ENCODE results near the gene TMEM41A.
"Not testable (repeated sequence)": the region's sequence is repeated elsewhere in the genome, so short reads cannot be mapped to it uniquely, and the experiment has no call there.

The TMEM41A gene

GRCh38 chr3:185486394-185486793 lies 12.4 kb downstream of the TMEM41A start:
- no peak for DNase-seq

DNA sequence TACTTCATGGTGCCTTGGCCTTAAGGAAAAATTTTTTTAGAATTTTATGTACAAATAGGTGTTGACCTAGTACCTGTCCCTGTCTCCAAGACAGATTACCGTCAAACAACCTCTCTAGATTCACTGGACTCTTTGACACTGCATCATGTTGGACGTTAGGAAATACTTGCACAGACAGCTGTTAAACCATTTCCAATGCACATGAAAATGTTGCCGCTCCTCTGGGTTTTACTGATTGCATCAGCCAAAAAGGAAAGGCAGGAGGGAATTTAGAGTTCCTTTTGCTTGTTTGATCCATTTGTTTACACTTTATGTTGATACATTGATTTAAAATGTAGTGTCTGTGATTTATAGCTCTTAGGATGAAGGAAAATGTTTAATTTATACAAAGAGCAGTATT lies 14.5 kb downstream of the TMEM41A start:
- DNase-seq: no peak

DNA sequence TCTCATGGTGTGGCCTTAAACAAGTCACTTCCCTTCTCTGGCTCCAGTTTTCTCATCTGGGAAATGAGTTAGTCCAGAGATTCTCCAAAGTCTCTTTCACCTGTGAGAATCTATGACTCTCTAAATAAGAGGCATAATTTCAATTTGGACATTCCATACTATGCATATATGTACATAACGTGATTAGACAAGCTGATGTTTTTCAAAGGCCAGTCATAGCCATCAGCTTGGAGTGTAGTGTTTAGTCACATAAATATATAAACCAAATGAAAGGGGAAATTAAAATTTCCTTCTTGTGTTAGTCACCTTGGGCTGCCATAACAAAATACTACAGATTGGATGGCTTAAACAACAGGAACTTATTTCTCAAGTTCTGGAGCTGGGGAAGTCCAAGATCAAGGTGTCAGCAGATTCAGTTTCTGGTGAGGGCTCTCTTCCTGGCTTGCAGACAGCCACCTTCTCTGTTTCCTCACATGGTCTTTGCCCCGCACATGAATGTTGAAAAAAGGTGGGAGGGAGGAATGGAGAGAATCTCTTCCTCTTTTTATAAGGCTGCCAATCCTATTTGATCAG lies 19.4 kb downstream of the TMEM41A start:
- DNase-seq: no peak

DNA sequence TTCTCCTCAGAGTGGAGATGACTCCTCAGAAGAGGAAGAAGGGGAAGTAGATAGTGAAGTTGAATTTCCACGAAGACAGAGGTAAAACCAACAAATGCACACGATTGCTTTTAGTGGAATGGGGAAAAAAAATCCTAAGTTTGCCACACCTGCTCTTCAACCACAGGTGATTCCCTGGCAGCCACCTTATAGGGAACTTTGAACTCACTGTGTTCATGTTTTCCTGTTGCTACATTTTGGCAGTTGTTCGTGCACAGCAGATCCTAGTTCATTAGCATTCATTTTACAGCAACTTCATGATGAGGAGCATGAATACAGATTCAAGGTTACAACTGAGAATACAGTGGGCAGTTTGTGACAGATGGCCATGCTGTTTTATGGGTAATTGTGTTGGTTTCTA lies 21.5 kb downstream of the TMEM41A start:
- DNase-seq: no peak

GRCh38 chr3:185474922-185475321 lies 23.9 kb downstream of the TMEM41A start:
- not testable (repeated sequence) for DNase-seq

- DNase-seq: no peak
Measured at GRCh38 chr3:185473290-185473815, 25.5 kb downstream of the TMEM41A start.

GRCh38 chr3:185470323-185470722 lies 28.5 kb downstream of the TMEM41A start:
- no peak for DNase-seq

GRCh38 chr3:185469542-185469941 lies 29.3 kb downstream of the TMEM41A start:
- no peak for DNase-seq

DNA sequence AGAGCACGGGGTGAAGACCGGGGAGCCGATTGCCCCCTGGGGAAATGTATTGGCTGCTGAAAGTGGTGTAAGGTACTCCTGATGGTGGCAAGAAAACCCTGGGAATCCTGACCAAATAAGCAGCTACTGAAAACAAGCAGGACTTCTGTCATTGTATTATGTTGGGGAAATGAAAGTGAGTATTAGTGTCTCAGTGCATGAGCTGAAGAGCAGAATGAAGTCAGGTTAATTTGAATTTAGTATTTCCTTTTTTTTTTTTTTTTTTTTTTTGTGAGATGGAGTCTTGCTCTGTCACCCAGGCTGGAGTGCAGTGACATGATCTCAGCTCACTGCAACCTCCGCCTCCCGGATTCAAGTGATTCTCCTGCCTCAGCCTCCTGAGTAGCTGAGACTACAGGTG lies 32.7 kb downstream of the TMEM41A start:
- not testable (repeated sequence) for DNase-seq

DNA sequence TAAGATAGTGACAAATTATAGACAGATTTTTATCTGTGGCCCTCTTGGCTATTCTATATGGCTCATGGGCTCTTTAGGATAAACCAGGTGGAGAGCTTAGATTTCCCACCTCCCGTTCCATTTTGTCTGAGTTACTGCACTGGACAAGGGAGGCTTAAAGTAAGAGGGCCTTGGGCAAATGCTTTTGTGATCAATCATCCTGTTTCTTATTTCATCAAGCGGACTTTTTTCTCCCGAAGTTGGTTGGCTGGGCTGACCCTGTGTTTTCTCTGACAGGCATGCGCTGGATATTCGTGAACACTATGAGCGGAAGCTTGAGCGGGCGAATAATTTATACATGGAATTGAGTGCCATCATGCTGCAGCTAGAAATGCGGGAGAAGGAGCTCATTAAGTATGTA lies 33.4 kb downstream of the TMEM41A start:
- DNase-seq: no peak

- DNase-seq: no peak
Measured at GRCh38 chr3:185460719-185461350, 38.0 kb downstream of the TMEM41A start.

DNA sequence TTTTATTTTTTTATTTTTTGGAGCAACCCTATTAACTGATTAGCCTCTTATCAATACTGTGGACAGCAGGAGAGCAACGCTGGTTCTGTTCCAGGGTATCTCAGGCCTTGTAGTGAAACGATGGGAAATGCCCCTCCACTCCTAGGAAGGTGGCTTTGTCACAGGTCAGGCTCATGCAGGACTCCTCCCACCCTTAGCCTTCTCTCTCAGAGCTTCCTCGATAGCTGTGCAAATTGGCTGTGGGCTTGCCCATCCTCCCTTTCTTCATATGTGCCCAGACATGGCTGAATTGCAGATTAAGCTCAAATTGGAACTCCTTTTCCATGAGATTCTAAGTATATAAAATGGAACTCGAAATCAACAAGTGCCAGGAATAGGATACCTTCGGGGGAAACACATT lies 38.5 kb downstream of the TMEM41A start:
- no peak for DNase-seq

DNA sequence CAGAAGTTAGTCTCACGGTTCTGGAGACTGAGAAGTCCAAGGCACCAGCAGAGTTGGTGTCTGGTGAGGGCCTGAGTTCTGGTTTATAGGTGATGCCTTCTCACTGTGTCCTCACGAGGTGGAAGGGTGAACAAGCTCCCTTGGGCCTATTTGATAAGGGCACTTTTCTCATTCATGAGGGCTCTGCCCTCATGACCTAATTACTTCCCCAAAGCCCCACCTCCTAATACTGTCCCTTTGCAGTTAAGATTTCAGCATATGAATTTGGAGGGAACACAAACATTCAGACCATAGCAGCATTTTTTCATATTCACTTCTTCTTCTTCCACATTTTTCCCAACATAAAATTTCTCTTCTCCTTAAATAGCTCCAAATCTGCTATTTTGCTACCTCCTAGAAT lies 41.5 kb downstream of the TMEM41A start:
- DNase-seq: no peak

DNA sequence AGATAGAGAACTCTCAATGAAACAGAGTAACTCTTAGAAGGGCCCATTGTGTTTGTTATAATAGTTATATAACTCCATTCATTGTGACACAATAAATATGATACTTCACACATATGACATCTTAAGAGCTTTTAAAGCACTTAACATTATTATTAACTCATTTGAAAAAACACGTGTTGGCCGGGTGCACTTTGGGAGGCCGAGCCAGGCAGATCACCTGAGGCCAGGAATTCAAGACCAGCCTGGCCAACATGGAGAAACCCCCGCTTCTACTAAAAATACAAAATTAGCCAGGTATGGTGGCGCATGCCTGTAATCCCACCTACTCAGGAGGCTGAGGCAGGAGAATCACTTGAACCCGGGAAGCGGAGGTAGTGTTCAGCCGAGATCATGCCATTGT lies 47.4 kb downstream of the TMEM41A start:
- not testable (repeated sequence) for DNase-seq

GRCh38 chr3:185448107-185448506 lies 50.7 kb downstream of the TMEM41A start:
- DNase-seq: no peak

DNA sequence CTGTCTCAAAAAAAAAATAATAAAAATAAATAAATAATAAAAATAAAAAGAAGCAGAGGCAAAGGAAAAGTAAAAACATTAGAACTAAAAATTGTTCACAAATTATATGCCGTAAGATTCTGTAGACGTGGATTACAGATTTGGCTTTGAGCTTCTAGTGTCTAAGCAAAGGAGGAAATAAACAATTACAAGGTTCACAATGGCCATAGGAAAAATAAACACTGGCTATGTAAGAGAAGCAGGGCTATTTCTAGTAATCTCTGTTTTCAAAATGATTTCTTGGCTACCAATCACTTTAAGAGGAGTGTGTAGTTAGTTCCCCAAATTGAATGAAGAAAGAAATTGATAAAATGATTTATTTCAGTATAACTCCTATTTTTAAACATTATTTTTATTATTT lies 54.5 kb downstream of the TMEM41A start:
- no peak for DNase-seq

- DNase-seq: no peak
Measured at GRCh38 chr3:185442031-185442430, 56.8 kb downstream of the TMEM41A start.

DNA sequence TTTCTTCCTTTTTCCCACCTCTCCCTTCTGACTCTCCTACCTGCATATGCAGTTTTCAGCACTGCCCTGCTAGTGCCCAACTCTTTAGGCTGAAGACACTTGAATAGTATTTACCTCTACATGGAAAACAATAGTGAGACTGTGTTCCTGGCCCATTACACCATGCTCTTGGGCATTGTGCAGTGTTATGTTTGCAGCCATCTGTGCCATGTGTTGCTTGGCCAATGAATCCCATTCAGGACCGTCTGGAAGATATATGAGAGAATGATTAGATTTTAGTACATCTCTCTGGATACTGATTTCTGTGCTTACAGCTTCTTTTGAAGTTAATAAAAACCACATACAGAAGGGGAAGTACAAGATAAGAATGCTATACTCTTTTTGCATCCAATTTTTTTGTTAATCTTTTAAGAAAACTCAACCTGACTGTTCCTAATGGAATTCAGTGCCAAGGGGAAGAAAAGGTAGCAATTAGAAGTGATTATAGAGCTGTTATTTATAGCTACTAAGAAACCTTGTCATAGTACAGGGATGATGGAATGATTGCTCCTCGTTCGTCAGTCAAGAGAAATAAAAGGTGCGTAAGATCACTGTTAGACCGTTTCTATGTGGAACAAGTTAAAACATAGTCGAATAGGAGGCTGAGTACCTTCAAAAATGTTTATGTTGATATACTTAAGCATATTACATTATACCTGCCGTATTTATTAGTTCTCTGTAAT lies 58.9 kb downstream of the TMEM41A start:
- no peak for DNase-seq

Data from activated CD4-positive, alpha-beta T cell treated with anti-CD3 and anti-CD28 coated beads for 4 hours (primary cell).